ENCODE data around the gene TAS2R16. TPM values are rescaled to one million over a fixed set of nuclear protein-coding genes. Genes with fewer than 3 reads are reported as not detected.

The TAS2R16 gene
- total RNA-seq, 1 experiment from 2014 or later, result not detected

- Histone ChIP-seq H4K20me1 (ENCODE audit: insufficient read depth) (no peaks in the 10 kb centered on the region), H3K9me3 (ENCODE audit: control insufficient read depth in 1 of 2, insufficient read depth in 1 of 2, low read depth in 1 of 2, low read length in 2 of 2) (no peaks in the 10 kb centered on the region), H3K27ac (ENCODE audit: low read depth, low read length) (no peak overlapping the region), H2AFZ (ENCODE audit: low read depth, low read length, poor library complexity, severe bottlenecking) (no peak overlapping the region), H3K27me3 (ENCODE audit: insufficient read depth, low read length) (no peaks in the 10 kb centered on the region), H3K36me3 (ENCODE audit: control insufficient read depth in 1 of 2, insufficient read depth in 2 of 2, low read length in 2 of 2) (no peaks in the 10 kb centered on the region), H3K4me3 (replicated peaks in 1 of 2; ENCODE audit: low read depth in 1 of 2, low read length in 2 of 2) (no peak overlapping the region), H3K9me2 (ENCODE audit: insufficient read depth) (no peaks in the 10 kb centered on the region), H3K4me2 (ENCODE audit: low read length) (no peak overlapping the region), H3K79me2 (ENCODE audit: insufficient read depth, low read length) (no peaks in the 10 kb centered on the region), H3K4me1 (ENCODE audit: control insufficient read depth in 1 of 2, insufficient read depth in 2 of 2, low read length in 2 of 2) (no peaks in the 10 kb centered on the region), H3K9ac (ENCODE audit: low read length) (no peak overlapping the region)
- ATAC-seq (no peak), DNase-seq (ENCODE audit: low read depth, low spot score) (no peak)
- RAD21 ChIA-PET (ENCODE audit: low non-redundant PET in 1 of 2, low total read pairs in 2 of 2, uncharacterized antibody in 2 of 2, unreplicated experiment in 2 of 2), result no interaction called here
- TF ChIP-seq ATF3 (IDR thresholded peaks at IDR 0.05) (no peak), JUND (IDR thresholded peaks at IDR 0.05) (no peak), SIN3A (IDR thresholded peaks at IDR 0.05; ENCODE audit: low read depth) (no peak), CTCF (IDR thresholded peaks at IDR 0.05 in 2 of 3, conservative IDR thresholded peaks at IDR 0.05 in 1 of 3; ENCODE audit: borderline replicate concordance in 1 of 3, insufficient read depth in 1 of 3, low read depth in 2 of 3, low read length in 2 of 3) (no peak), CBX3 (IDR thresholded peaks at IDR 0.05; ENCODE audit: low read depth) (no peak), EZH2 (IDR thresholded peaks at IDR 0.05) (no peak), ELF1 (IDR thresholded peaks at IDR 0.05; ENCODE audit: borderline replicate concordance, low read depth) (no peak), EZH2phosphoT487 (IDR thresholded peaks at IDR 0.05; ENCODE audit: borderline replicate concordance) (no peak), SP1 (IDR thresholded peaks at IDR 0.05; ENCODE audit: low read depth) (no peak), SRF (IDR thresholded peaks at IDR 0.05; ENCODE audit: low read depth) (no peak)
- intact Hi-C loops (cut with micrococcal nuclease), result no loop called here
- POLR2A ChIA-PET, result no interaction called here
- no TSS peak for BruUV-seq (replicated peaks)
- CTCF ChIA-PET, result no interaction called here
These were observed 8.0 kb downstream of the TAS2R16 start for GRCh38 chr7:122987463-122987862.

GRCh38 chr7:122984021-122984420 is 11.5 kb downstream of the TAS2R16 start:
- 0 out of 2 replicates have a peak, but pooled peaks cover 3% of the 10 kb centered on the region for H3K9me2 ChIP-seq (ENCODE audit: insufficient read depth)
- ChIA-PET POLR2A (no interaction called here), CTCF (no interaction called here), RAD21 (ENCODE audit: low non-redundant PET in 1 of 2, low total read pairs in 2 of 2, uncharacterized antibody in 2 of 2, unreplicated experiment in 2 of 2) (no interaction called here)
- H3K4me3 ChIP-seq (replicated peaks in 1 of 2; ENCODE audit: low read depth in 1 of 2, low read length in 2 of 2), result no peak overlapping the region
- no peak overlapping the region for H3K9ac ChIP-seq (ENCODE audit: low read length)
- H3K9me3 ChIP-seq (ENCODE audit: control insufficient read depth in 1 of 2, insufficient read depth in 1 of 2, low read depth in 1 of 2, low read length in 2 of 2), result no peaks in the 10 kb centered on the region
- H3K4me1 ChIP-seq (ENCODE audit: control insufficient read depth in 1 of 2, insufficient read depth in 2 of 2, low read length in 2 of 2), result no peaks in the 10 kb centered on the region
- H4K20me1 ChIP-seq (ENCODE audit: insufficient read depth), result no peaks in the 10 kb centered on the region
- intact Hi-C loops (cut with micrococcal nuclease), result no loop called here
- BruUV-seq (replicated peaks), result no TSS peak
- no peak for ATAC-seq
- H3K4me2 ChIP-seq (ENCODE audit: low read length), result no peak overlapping the region
- H2AFZ ChIP-seq (ENCODE audit: low read depth, low read length, poor library complexity, severe bottlenecking), result no peak overlapping the region
- no peaks in the 10 kb centered on the region for H3K79me2 ChIP-seq (ENCODE audit: insufficient read depth, low read length)
- H3K27me3 ChIP-seq (ENCODE audit: insufficient read depth, low read length), result no peaks in the 10 kb centered on the region
- TF ChIP-seq FOSL1 (IDR thresholded peaks at IDR 0.05; ENCODE audit: low read depth), result no peak
- no peaks in the 10 kb centered on the region for H3K36me3 ChIP-seq (ENCODE audit: control insufficient read depth in 1 of 2, insufficient read depth in 2 of 2, low read length in 2 of 2)
- DNase-seq (ENCODE audit: low read depth, low spot score), result no peak
- H3K27ac ChIP-seq (ENCODE audit: low read depth, low read length), result no peak overlapping the region

Data from HCT116 (cell line).